Lower lobe of right lung (tissue), 2 donors: Measurements from ENCODE around the gene PHF21B. TPM values are rescaled to one million over a fixed set of nuclear protein-coding genes. Genes with fewer than 3 reads are reported as not detected.

Experiments used
- ATAC-seq, 2 donors: fragments of 200-7000 bp; cut with Tn5 transposase; one replicate each; pipeline ENCODE4 v1.9.1; 2020 to 2022; ENCODE audit warnings: mild to moderate bottlenecking in 2 of 2, moderate library complexity in 2 of 2
- DNase-seq: peaks from one replicate; pipeline ENCODE4 v3.0.0-alpha.2; 2020
- H3K27ac ChIP-seq: fragments of 200-600 bp; one replicate; pipeline ENCODE4 v1.8.0; 2022
- H3K27me3 ChIP-seq: fragments of 200-600 bp; one replicate; pipeline ENCODE4 v1.8.0; 2022; ENCODE audit warnings: low read depth
- H3K36me3 ChIP-seq: fragments of 200-600 bp; one replicate; pipeline ENCODE4 v1.8.0; 2022; ENCODE audit warnings: mild to moderate bottlenecking
- H3K4me1 ChIP-seq: fragments of 200-600 bp; one replicate; pipeline ENCODE4 v1.8.0; 2022
- H3K4me3 ChIP-seq: fragments of 200-600 bp; one replicate; pipeline ENCODE4 v1.8.0; 2022; ENCODE audit warnings: mild to moderate bottlenecking
- H3K9me3 ChIP-seq: fragments of 200-600 bp; one replicate; pipeline ENCODE4 v1.8.0; 2022
- intact Hi-C: fragments of 100-400 bp; cut with DNase I; formaldehyde crosslinking; loops from one replicate; pipeline ENCODE4 v1.11.0; 2022
- total RNA-seq: library from RNA; stranded (reverse); fragmentation: NEBNext Ultra II Directional; extraction: Animal tissue kit (Norgen Biotek cat#: 25700); gene quantifications from one replicate; pipeline ENCODE4 v1.2.1, GENCODE V29; 2021
- TF ChIP-seq, protein P1 (sequence below): fragments of 200-600 bp; IDR thresholded peaks from one replicate; pipeline ENCODE4 v1.8.0; 2022; ENCODE audit warnings: antibody characterized with exemption, mild to moderate bottlenecking
- donor health status: DM: no; HTN: yes; CAD: no; lungs with severe emphysema.

The PHF21B gene
- total RNA-seq, 1 donor from 2014 or later, result not detected

- Histone ChIP-seq H3K27me3 (peaks cover 7% of the 10 kb centered on the region), H3K9me3 (no peaks in the 10 kb centered on the region), H3K4me3 (no peak overlapping the region), H3K36me3 (no peaks in the 10 kb centered on the region), H3K27ac (no peak overlapping the region), H3K4me1 (no peaks in the 10 kb centered on the region)
- ATAC-seq (no peak), DNase-seq (no peak)
- TF ChIP-seq, protein P1, sequence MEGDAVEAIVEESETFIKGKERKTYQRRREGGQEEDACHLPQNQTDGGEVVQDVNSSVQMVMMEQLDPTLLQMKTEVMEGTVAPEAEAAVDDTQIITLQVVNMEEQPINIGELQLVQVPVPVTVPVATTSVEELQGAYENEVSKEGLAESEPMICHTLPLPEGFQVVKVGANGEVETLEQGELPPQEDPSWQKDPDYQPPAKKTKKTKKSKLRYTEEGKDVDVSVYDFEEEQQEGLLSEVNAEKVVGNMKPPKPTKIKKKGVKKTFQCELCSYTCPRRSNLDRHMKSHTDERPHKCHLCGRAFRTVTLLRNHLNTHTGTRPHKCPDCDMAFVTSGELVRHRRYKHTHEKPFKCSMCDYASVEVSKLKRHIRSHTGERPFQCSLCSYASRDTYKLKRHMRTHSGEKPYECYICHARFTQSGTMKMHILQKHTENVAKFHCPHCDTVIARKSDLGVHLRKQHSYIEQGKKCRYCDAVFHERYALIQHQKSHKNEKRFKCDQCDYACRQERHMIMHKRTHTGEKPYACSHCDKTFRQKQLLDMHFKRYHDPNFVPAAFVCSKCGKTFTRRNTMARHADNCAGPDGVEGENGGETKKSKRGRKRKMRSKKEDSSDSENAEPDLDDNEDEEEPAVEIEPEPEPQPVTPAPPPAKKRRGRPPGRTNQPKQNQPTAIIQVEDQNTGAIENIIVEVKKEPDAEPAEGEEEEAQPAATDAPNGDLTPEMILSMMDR, result no peak
- intact Hi-C loops, result no loop called here
Observed at GRCh38 chr22:44934454-44934735, 75.4 kb downstream of the PHF21B start.

GRCh38 chr22:44933666-44934453 lies 75.9 kb downstream of the PHF21B start:
- H3K9me3 ChIP-seq, result no peaks in the 10 kb centered on the region
- H3K36me3 ChIP-seq, result no peaks in the 10 kb centered on the region
- TF ChIP-seq, protein P1, result no peak
- no peak overlapping the region for H3K4me3 ChIP-seq
- ATAC-seq (no peak), DNase-seq (no peak)
- H3K27ac ChIP-seq, result no peak overlapping the region
- intact Hi-C loops, result no loop called here
- peaks cover 7% of the 10 kb centered on the region for H3K27me3 ChIP-seq
- no peaks in the 10 kb centered on the region for H3K4me1 ChIP-seq

DNA sequence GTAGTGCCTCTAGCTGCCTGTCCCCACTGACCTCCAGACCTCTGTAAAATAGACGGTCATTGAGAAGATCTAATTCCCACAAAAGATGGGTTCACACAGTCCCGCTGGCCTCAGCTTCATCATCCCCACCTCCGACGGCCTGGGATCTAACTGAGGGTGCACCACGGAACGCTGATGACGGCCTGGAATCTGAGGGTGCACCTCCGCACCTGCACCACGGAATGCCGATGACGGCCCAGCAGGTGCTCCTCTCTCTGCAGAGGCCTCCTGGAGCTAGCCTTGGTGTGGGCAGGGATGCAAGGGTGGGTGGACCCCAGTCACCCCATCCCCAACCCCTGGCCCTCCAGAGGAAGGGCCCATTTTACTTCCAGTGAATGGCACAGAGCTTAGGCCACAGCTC lies 77.3 kb downstream of the PHF21B start:
- Histone ChIP-seq H3K4me1 (no peaks in the 10 kb centered on the region), H3K36me3 (no peaks in the 10 kb centered on the region), H3K9me3 (no peaks in the 10 kb centered on the region), H3K4me3 (no peak overlapping the region), H3K27me3 (peaks cover 7% of the 10 kb centered on the region), H3K27ac (no peak overlapping the region)
- intact Hi-C loops, result no loop called here
- TF ChIP-seq, protein P1, result no peak
- DNase-seq (no peak), ATAC-seq (no peak)

GRCh38 chr22:44931766-44932165 lies 78.0 kb downstream of the PHF21B start:
- intact Hi-C loops, result no loop called here

DNA sequence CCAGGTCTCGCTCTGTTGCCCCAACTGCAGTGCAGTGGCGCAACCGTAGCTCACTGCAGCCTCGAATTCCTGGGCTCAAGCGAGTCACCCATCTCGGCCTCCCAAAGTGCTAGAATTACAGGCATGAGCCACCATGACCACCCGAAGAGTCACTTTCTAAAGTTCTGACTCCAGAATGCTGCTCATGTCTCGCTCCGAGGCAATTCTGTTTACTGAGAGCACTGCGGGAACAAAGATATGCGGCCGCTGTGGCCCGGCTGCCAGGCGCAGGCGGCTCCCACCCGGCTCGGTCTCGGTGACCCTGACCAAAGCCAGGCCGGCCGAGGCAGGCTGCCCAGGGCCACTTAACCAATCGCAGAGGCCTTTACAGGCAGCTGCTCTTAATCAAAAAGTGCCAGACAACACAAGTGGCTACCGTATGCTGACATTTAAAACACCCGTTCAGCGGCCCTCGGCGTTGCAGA lies 78.7 kb downstream of the PHF21B start:
- H3K27ac ChIP-seq, result no peak overlapping the region
- intact Hi-C loops, result no loop called here
- DNase-seq (no peak), ATAC-seq (peak; percentile 29 to 34)
- H3K36me3 ChIP-seq, result no peaks in the 10 kb centered on the region
- no peaks in the 10 kb centered on the region for H3K9me3 ChIP-seq
- peaks cover 5% of the 10 kb centered on the region for H3K27me3 ChIP-seq
- H3K4me3 ChIP-seq, result no peak overlapping the region
- H3K4me1 ChIP-seq, result no peaks in the 10 kb centered on the region
- TF ChIP-seq, protein P1, result no peak

More at GRCh38 chr22:44931766-44932165, 78.0 kb downstream of the PHF21B start:
- H3K36me3 ChIP-seq, result no peaks in the 10 kb centered on the region
- ATAC-seq, result no peak
- TF ChIP-seq, protein P1, result no peak
- no peaks in the 10 kb centered on the region for H3K4me1 ChIP-seq
- no peak overlapping the region for H3K4me3 ChIP-seq
- H3K27ac ChIP-seq, result no peak overlapping the region
- no peak for DNase-seq
- H3K27me3 ChIP-seq, result peaks cover 7% of the 10 kb centered on the region
- no peaks in the 10 kb centered on the region for H3K9me3 ChIP-seq
